ENCODE results near the gene EVI5. TPM values are rescaled to one million over a fixed set of nuclear protein-coding genes. Genes with fewer than 3 reads are reported as not detected.

The EVI5 gene
- total and polyA plus RNA-seq, 10 of the 15 experiments (the other 5 are each of a cell fraction or from before 2014, with no cell fraction given), result 0.27 to 6.8 (median 1.7) TPM

DNA sequence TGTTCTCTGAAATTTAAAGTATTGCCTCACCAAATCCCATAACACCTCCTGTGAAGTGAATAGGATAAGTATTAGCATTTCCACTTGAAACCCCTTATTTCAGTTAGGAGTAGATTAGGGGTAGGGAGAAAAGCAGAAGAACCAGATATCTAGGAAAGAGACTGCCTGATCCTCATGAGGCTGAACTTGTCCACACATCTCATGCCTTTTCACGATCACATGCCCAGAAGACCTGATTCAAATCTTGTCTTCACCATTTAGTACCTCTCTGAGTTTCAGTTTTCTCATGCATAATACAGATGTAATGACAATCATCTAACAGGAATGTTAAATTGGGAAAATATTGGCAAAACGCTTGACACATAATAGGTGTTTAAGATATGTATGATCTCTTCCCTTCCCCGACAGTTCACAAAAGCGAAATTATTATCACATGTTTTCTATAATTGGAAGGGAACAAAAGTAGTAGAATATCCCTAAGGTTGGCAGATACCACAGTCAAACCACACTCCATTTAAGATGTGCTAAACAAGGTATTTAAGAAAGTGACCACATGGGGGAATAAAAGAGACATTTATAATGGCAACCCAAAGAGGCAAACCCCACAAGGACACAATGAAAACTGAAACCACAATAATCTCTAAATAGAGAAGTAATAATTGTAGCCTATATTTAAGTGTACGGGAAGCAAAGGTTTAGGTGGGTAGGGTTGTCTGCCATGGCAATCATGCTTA is 323.4 kb downstream of the EVI5 start (continued):
- no peak for TF ChIP-seq KAT2A (conservative IDR thresholded peaks at IDR 0.05; ENCODE audit: control insufficient read depth, low read depth, low read length)
- TF ChIP-seq SPI1 (IDR thresholded peaks at IDR 0.05; ENCODE audit: borderline replicate concordance, insufficient read depth, low read depth, low read length), result no peak
- TF ChIP-seq CBFB (IDR thresholded peaks at IDR 0.05; ENCODE audit: low read depth), result peak; percentile 35; the same call in 1 of the 2 replicates
- TF ChIP-seq, protein P1, sequence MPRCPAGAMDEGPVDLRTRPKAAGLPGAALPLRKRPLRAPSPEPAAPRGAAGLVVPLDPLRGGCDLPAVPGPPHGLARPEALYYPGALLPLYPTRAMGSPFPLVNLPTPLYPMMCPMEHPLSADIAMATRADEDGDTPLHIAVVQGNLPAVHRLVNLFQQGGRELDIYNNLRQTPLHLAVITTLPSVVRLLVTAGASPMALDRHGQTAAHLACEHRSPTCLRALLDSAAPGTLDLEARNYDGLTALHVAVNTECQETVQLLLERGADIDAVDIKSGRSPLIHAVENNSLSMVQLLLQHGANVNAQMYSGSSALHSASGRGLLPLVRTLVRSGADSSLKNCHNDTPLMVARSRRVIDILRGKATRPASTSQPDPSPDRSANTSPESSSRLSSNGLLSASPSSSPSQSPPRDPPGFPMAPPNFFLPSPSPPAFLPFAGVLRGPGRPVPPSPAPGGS (IDR thresholded peaks at IDR 0.05; ENCODE audit: borderline replicate concordance, insufficient read depth, low read depth, low read length, poor library complexity, severe bottlenecking), result no peak
- no peak for TF ChIP-seq TCF7 (IDR thresholded peaks at IDR 0.05; ENCODE audit: borderline replicate concordance)
- TF ChIP-seq NR2C1 (IDR thresholded peaks at IDR 0.05), result no peak
- no peak for TF ChIP-seq CBX3 (IDR thresholded peaks at IDR 0.05; ENCODE audit: borderline replicate concordance, low read depth)
- TF ChIP-seq TARDBP (IDR thresholded peaks at IDR 0.05; ENCODE audit: borderline replicate concordance), result no peak
- TF ChIP-seq ZNF207 (IDR thresholded peaks at IDR 0.05; ENCODE audit: borderline replicate concordance), result no peak
- TF ChIP-seq WRNIP1 (IDR thresholded peaks at IDR 0.05; ENCODE audit: borderline replicate concordance, low read depth, low read length), result no peak
- TF ChIP-seq EP300 (IDR thresholded peaks at IDR 0.05; ENCODE audit: borderline replicate concordance in 1 of 2, control insufficient read depth in 1 of 2, low read depth in 2 of 2, low read length in 2 of 2), result 0 out of 4 replicates have a peak, but pooled peaks of 1 of the 2 experiments have one; percentile 42
- TF ChIP-seq SREBF2 (IDR thresholded peaks at IDR 0.05; ENCODE audit: low read length), result no peak
- TF ChIP-seq NFYB (IDR thresholded peaks at IDR 0.05; ENCODE audit: insufficient read depth, low read depth, low read length), result no peak
- TF ChIP-seq MTA2 (IDR thresholded peaks at IDR 0.05; ENCODE audit: low read depth), result peak; percentile 85
- TF ChIP-seq HCFC1 (IDR thresholded peaks at IDR 0.05; ENCODE audit: low read length), result no peak
- TF ChIP-seq NFXL1 (IDR thresholded peaks at IDR 0.05; ENCODE audit: borderline replicate concordance), result no peak
- TF ChIP-seq, protein P2, sequence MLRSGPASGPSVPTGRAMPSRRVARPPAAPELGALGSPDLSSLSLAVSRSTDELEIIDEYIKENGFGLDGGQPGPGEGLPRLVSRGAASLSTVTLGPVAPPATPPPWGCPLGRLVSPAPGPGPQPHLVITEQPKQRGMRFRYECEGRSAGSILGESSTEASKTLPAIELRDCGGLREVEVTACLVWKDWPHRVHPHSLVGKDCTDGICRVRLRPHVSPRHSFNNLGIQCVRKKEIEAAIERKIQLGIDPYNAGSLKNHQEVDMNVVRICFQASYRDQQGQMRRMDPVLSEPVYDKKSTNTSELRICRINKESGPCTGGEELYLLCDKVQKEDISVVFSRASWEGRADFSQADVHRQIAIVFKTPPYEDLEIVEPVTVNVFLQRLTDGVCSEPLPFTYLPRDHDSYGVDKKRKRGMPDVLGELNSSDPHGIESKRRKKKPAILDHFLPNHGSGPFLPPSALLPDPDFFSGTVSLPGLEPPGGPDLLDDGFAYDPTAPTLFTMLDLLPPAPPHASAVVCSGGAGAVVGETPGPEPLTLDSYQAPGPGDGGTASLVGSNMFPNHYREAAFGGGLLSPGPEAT (IDR thresholded peaks at IDR 0.05; ENCODE audit: low read depth), result peak; percentile 82
- TF ChIP-seq CHD1 (IDR thresholded peaks at IDR 0.05; ENCODE audit: low read depth, low read length), result no peak
- TF ChIP-seq HDAC2 (IDR thresholded peaks at IDR 0.05), result no peak
- peak; percentile 82 to 84 for TF ChIP-seq IKZF2 (IDR thresholded peaks at IDR 0.05)
- TF ChIP-seq RAD51 (IDR thresholded peaks at IDR 0.05), result peak; percentile 67
- TF ChIP-seq KDM1A (IDR thresholded peaks at IDR 0.05; ENCODE audit: borderline replicate concordance), result no peak
- TF ChIP-seq CREM (IDR thresholded peaks at IDR 0.05; ENCODE audit: low read depth), result no peak
- no peak for TF ChIP-seq ESRRA (IDR thresholded peaks at IDR 0.05; ENCODE audit: low read length)
- no peak for TF ChIP-seq E4F1 (IDR thresholded peaks at IDR 0.05; ENCODE audit: borderline replicate concordance, partially characterized antibody)
- TF ChIP-seq MXI1 (IDR thresholded peaks at IDR 0.05; ENCODE audit: low read depth, low read length), result no peak
- no peak for TF ChIP-seq CHD4 (IDR thresholded peaks at IDR 0.05)
- no peak for TF ChIP-seq MTA3 (IDR thresholded peaks at IDR 0.05; ENCODE audit: borderline replicate concordance, low read length)
